Left ventricle myocardium inferior (tissue), 1 donor: Measurements from ENCODE around the gene KCNJ5. TPM values are rescaled to one million over a fixed set of nuclear protein-coding genes. Genes with fewer than 3 reads are reported as not detected.

Experiments
- DNase-seq: peaks from one replicate; pipeline ENCODE4 v3.0.0-alpha.2; 2020
- H3K27ac ChIP-seq: fragments of 200-600 bp; replicated peaks from 2 replicates; pipeline ENCODE4 v1.8.0; 2021
- H3K27me3 ChIP-seq: fragments of 200-600 bp; 2 replicates; pipeline ENCODE4 v1.8.0; 2021; ENCODE audit warnings: low read depth
- H3K36me3 ChIP-seq: fragments of 200-600 bp; 2 replicates; pipeline ENCODE4 v1.8.0; 2021
- H3K4me1 ChIP-seq: fragments of 200-600 bp; 2 replicates; pipeline ENCODE4 v1.8.0; 2021
- H3K4me3 ChIP-seq: fragments of 200-600 bp; 2 replicates; pipeline ENCODE4 v1.8.0; 2021; ENCODE audit warnings: mild to moderate bottlenecking, moderate library complexity
- H3K9me3 ChIP-seq: fragments of 200-600 bp; replicated peaks from 2 replicates; pipeline ENCODE4 v1.8.0; 2021
- CTCF ChIP-seq: fragments of 200-600 bp; IDR thresholded peaks from 2 replicates; pipeline ENCODE4 v1.8.0; 2021; ENCODE audit warnings: antibody characterized with exemption, mild to moderate bottlenecking, borderline replicate concordance
- intact Hi-C: fragments of 100-400 bp; cut with micrococcal nuclease; formaldehyde crosslinking; loops from one replicate; pipeline ENCODE4 v1.11.0; 2022
- total RNA-seq: library from RNA; stranded (reverse); fragmentation: NEBNext Ultra II Directional; extraction: Animal tissue kit (Norgen Biotek cat#: 25700); gene quantifications from one replicate; pipeline ENCODE4 v1.2.1, GENCODE V29; 2021
- donor health status: DM: no; HTN: yes; CAD: no; lungs with severe emphysema.

The KCNJ5 gene
- total RNA-seq, 1 donor from 2014 or later: 5.4 TPM

GRCh38 chr11:128881221-128881620, 9.9 kb upstream of the KCNJ5 start:
- H3K27ac ChIP-seq: no peak overlapping the region
- H3K36me3 ChIP-seq: no peaks in the 10 kb centered on the region
- H3K4me3 ChIP-seq: no peak overlapping the region
- peaks cover 7% of the 10 kb centered on the region for H3K27me3 ChIP-seq
- H3K4me1 ChIP-seq: no peaks in the 10 kb centered on the region
- DNase-seq: no peak
- H3K9me3 ChIP-seq: no peaks in the 10 kb centered on the region
- TF ChIP-seq CTCF: no peak
- intact Hi-C loops: no loop called here

- Histone ChIP-seq H3K27me3 (peaks cover 7% of the 10 kb centered on the region), H3K36me3 (no peaks in the 10 kb centered on the region), H3K9me3 (no peaks in the 10 kb centered on the region), H3K4me3 (no peak overlapping the region), H3K4me1 (no peaks in the 10 kb centered on the region), H3K27ac (no peak overlapping the region)
- intact Hi-C loops: no loop called here
- no peak for DNase-seq
- no peak for TF ChIP-seq CTCF
These were observed 8.7 kb upstream of the KCNJ5 start for GRCh38 chr11:128882451-128882850.

- Histone ChIP-seq H3K36me3 (no peaks in the 10 kb centered on the region), H3K4me1 (no peaks in the 10 kb centered on the region), H3K9me3 (no peaks in the 10 kb centered on the region), H3K27ac (no peak overlapping the region), H3K4me3 (no peak overlapping the region), H3K27me3 (peaks cover 17% of the 10 kb centered on the region)
- DNase-seq: no peak
- no peak for TF ChIP-seq CTCF
- intact Hi-C loops: loop anchor here (2.0 kb wide), 1 partner anchor 73 kb away; no protein-coding TSS in a partner anchor
These were observed 7.1 kb upstream of the KCNJ5 start for GRCh38 chr11:128884054-128884453.

- Histone ChIP-seq H3K9me3 (no peaks in the 10 kb centered on the region), H3K36me3 (no peaks in the 10 kb centered on the region), H3K4me3 (no peak overlapping the region), H3K27ac (no peak overlapping the region), H3K4me1 (no peaks in the 10 kb centered on the region), H3K27me3 (peaks cover 25% of the 10 kb centered on the region)
- intact Hi-C loops: loop anchor here (2.0 kb wide), 1 partner anchor 72 kb away; no protein-coding TSS in a partner anchor
- no peak for DNase-seq
- TF ChIP-seq CTCF: peak; percentile 89
These were observed 6.3 kb upstream of the KCNJ5 start for GRCh38 chr11:128884703-128885338.

GRCh38 chr11:128886406-128887124, 4.6 kb upstream of the KCNJ5 start:
- Histone ChIP-seq H3K36me3 (no peaks in the 10 kb centered on the region), H3K4me3 (no peak overlapping the region), H3K4me1 (peaks cover 14% of the 10 kb centered on the region), H3K27ac (no peak overlapping the region), H3K27me3 (peaks cover 30% of the 10 kb centered on the region), H3K9me3 (no peaks in the 10 kb centered on the region)
- TF ChIP-seq CTCF: peak; percentile 14
- no peak for DNase-seq
- intact Hi-C loops: no loop called here
